ENCODE measurements around the gene PDE9A.
"Not testable (repeated sequence)": the region's sequence is repeated elsewhere in the genome, so short reads cannot be mapped to it uniquely, and the experiment has no call there.

Gene PDE9A

DNA sequence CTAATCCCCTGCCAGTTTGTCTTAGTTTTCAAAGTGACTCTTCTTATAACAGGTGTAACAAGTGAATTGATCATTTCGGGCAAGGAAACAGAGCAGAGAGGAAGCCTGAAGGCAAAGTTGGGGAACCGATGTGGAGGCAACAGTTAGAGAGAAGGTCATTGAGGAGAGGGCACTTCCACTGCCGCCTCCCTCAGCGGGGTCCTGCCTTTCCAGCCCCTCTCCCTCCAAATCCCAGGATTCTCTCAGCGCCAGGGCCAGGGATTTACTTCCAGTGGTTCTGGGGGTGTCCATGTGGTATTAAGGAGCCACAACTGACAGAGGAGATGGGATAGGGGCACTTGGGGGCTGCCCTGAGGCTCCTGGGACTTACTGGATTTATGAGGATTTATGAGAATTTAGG lies 39.7 kb upstream of the PDE9A start:
- no peak for DNase-seq (ENCODE audit: low spot score)
- TF ChIP-seq, protein P1, sequence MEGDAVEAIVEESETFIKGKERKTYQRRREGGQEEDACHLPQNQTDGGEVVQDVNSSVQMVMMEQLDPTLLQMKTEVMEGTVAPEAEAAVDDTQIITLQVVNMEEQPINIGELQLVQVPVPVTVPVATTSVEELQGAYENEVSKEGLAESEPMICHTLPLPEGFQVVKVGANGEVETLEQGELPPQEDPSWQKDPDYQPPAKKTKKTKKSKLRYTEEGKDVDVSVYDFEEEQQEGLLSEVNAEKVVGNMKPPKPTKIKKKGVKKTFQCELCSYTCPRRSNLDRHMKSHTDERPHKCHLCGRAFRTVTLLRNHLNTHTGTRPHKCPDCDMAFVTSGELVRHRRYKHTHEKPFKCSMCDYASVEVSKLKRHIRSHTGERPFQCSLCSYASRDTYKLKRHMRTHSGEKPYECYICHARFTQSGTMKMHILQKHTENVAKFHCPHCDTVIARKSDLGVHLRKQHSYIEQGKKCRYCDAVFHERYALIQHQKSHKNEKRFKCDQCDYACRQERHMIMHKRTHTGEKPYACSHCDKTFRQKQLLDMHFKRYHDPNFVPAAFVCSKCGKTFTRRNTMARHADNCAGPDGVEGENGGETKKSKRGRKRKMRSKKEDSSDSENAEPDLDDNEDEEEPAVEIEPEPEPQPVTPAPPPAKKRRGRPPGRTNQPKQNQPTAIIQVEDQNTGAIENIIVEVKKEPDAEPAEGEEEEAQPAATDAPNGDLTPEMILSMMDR (IDR thresholded peaks at IDR 0.05; ENCODE audit: extremely low read depth, missing control alignments), result no peak

- TF ChIP-seq, protein P1 (IDR thresholded peaks at IDR 0.05; ENCODE audit: extremely low read depth, missing control alignments), result no peak
- no peak for DNase-seq (ENCODE audit: low spot score)
Measured at GRCh38 chr21:42614396-42614795, 39.0 kb upstream of the PDE9A start.

DNA sequence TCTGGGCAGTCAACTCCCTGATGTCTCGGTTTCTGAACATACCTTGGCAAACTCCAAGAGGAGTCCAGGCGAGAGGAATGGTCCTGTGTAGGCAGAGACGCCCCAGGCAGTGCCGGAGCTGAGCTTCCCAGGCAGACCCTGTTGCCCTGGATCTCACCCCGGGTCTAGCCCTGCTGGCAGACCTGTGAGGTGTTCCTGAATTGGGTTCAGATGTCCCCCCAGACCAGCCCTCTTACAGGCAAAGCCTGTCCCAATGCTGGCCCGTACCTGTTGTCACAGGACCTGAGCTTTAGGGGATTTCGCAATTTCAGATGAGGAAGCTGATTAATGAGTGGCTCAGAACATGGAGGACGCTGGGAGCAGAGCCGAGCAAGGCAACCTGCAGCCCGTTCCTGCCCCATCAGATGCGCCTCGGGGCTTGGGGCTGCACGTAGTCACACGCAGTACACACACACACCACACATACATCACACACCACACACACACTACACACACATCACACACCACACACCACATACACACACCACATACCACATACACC lies 38.5 kb upstream of the PDE9A start:
- DNase-seq (ENCODE audit: low spot score), result peak; percentile 50
- TF ChIP-seq, protein P1 (IDR thresholded peaks at IDR 0.05; ENCODE audit: extremely low read depth, missing control alignments), result no peak

GRCh38 chr21:42615377-42615776 lies 38.0 kb upstream of the PDE9A start:
- not testable (repeated sequence) for DNase-seq (ENCODE audit: low spot score)

- TF ChIP-seq, protein P1 (IDR thresholded peaks at IDR 0.05; ENCODE audit: extremely low read depth, missing control alignments), result no peak
- DNase-seq (ENCODE audit: low spot score), result no peak
Measured at GRCh38 chr21:42615924-42616323, 37.5 kb upstream of the PDE9A start.

DNA sequence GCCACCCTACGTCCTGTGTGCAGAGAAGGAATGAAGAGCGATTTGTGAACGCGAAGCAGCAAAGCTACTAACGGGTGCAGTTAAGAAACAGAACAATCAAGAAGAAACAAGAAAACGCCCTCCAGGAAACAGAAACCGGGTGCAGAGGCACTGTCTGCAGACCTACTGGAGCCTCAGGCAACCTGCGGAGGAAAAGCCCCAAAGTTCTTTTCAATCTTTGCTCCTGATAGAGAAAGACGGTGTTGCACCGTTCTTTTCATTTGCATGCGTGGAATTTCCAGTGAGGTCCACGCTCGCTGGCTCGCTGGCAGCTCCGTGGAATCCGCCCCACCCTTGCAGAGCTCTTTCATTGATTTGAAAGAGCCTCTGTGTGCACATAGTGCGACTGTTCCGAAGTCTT lies 37.0 kb upstream of the PDE9A start:
- TF ChIP-seq, protein P1 (IDR thresholded peaks at IDR 0.05; ENCODE audit: extremely low read depth, missing control alignments), result no peak
- no peak for DNase-seq (ENCODE audit: low spot score)

- TF ChIP-seq, protein P1 (IDR thresholded peaks at IDR 0.05; ENCODE audit: extremely low read depth, missing control alignments), result no peak
- DNase-seq (ENCODE audit: low spot score), result no peak
Measured at GRCh38 chr21:42616941-42617340, 36.5 kb upstream of the PDE9A start.

- TF ChIP-seq, protein P1 (IDR thresholded peaks at IDR 0.05; ENCODE audit: extremely low read depth, missing control alignments), result no peak
- no peak for DNase-seq (ENCODE audit: low spot score)
Measured at GRCh38 chr21:42617486-42617885, 35.9 kb upstream of the PDE9A start.
